LoVo (cell line): Measurements from ENCODE around the gene MACROD2.

Experiments used
- DNase-seq: peaks from one replicate; pipeline ENCODE4 v3.0.0-alpha.2; 2016; ENCODE audit warnings: low spot score

Gene MACROD2

DNA sequence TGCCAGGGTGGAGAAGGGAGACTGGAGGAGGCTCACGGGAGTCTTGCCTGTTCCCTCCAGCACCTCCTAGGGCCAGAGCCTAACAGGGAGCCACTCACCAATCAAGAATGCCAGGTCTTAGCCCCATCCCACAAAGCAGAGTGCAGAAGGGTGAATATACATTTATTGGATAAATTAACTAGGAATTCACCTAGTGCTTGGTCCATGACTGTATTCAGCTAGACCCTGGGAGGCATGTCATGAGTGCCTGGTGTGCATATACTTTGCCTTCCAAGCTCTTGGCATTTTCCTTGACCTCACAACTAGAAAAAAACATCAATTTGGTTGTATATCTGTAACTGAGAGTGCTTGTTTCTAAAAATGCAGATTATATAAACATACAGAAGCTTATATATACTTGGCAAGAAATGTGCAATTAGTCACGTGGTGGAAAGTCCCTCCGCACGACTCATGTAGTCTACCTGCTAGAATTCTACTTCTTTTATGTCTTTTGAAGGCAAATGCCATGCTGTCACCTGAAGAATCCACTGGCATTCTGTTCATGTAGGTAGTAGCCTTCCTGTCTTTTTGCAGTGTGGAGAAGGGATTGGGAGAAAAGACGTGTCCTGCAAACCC lies 1586.9 kb downstream of the MACROD2 start:
- DNase-seq = no peak

DNA sequence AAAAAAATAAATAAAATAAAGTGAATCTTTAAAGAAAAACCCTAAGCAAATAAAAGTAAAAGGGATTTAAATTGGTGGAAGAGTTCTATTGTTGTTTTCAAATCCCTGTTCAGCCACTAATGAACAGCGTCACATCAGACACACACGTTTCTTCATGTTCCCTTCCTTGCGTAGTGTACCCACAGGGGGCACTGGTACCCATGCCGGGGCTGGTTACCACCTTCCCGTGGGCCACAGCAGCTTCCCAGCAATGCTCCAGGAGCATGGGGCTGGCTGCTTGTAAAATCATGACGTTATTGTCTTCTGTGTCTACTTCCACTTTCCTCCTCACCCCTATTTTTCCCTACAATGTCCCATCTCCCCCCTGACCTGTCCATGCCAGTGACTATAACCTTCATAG lies 1589.2 kb downstream of the MACROD2 start:
- no peak for DNase-seq

DNA sequence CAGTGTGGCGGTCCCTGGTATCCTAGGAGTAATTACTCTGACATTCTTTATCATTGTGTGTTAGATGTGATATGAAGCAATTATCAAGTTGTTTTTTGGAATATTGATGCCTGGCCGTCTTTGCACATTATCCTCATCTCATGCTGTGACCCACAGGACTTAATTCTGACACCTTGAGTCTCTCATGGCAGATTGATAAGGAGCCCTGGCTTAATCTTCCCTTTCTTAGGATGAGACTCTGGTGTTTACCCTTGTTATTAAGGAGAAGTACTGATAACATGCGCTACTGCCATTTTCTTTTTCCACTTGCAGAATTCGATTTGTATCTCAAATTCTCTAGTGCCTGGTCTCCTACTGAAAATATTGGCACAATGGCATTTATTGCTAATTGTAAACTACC lies 1597.8 kb downstream of the MACROD2 start:
- no peak for DNase-seq

DNA sequence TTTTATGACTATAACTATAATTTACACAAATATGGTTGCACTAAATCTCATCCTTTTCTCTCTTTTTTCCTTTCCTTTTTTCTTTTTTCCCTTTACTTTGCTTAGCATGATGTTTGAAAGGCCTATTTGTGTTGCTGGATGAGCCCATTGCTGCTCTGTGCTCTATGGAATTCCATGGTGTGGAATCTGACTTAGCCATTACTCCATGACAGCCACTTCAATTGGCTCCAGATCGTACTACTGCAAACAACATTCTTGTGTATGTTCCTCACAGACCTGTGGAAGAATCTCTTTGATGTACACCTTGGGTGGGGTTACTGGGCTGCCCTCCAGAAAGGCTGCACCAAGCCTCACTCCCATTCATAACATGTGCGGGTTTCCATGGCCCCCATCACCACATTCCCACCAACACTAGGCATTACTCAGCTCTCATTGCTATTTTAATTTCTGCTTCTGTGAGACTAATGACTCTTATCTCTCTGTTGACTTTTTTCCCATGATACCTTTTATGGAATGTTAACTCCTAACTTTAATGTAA lies 1598.9 kb downstream of the MACROD2 start:
- DNase-seq = peak; percentile 80

DNA sequence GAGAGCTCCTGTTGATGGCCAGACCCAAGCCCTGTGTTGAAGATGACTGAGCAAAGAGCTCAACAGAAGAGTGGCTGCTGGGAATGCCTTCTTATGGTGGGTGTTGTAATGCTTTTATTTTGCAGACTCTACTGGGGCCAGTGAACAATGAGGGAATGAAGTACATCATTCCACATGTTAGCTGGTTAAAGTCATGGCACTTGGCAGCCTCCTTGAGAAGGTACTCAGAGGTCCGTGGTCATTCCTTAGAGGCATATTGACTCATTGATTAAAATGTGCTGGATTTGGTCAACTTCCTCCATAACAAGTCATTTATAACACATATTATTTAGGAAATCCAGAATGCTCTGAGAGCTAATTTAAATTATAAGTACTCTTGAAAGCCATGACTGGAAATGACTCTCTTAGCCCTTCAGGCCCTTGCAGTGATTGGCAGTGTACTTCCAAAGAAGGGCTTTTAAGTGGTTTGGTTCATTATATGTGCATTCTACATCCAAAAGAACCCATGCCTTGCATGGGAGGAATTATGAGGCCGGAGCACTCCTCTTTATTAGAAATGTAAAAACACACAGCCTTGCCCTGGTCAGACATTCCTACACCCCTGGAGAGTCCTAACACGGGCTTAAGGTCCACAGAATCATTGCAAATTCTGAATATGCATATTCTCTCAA lies 1601.0 kb downstream of the MACROD2 start:
- DNase-seq = no peak

DNA sequence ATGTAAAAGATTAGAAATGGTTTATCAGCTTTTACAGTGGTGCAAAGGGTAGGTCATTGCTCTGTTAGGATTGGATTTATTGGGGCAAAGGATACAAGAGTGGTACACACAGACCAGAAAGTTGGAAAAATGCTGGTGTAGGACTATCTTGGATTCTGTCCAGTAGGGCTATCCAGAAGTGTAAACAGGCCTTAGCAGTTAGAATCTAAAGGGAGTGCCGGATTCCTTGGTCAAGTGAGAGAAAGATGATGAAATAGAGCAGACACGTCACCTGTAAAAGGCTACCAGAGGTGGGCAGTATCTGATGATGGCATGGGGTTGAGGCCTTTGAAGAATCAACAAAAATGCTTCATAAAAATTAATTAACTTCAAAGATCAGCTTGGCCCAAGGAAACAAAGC lies 1602.0 kb downstream of the MACROD2 start:
- DNase-seq = peak; percentile 83

DNA sequence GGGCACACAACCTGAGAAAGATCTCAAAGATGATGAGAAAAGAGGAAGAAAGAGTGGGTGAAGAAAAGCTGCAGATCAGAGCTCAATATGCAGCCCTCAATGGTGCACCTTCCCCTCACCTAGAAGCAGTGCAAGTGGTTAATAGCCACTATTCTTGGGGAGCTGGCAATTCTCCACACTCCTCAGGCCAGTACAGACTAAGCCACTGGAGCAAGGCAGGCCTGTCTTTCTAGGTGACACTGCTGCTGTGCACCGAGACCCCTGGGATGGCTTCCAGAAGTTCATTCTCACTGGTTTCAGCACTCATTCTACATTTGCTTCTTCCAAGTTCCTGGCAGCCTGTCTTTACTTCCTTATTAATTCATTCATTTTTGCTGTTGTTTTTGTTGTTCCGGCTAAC lies 1604.6 kb downstream of the MACROD2 start:
- DNase-seq = no peak

DNA sequence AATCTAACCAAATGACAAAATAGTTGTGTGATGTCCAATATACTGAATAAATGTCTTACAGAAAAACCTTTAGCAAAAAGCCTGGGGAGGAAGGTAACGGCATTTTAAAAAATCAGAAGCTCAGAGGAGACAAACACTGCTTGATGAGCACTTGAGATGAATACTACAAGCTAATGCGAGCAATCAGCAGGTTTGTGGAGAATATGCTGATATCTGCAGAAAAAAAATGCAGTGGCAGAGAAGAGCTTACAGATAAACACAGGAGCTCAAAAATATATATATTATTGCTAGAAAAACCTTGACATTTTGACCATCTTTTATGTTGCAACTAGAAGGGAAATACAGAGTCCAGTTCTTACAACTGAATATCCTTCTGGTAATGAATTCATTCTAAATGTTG lies 1605.2 kb downstream of the MACROD2 start:
- DNase-seq = no peak

DNA sequence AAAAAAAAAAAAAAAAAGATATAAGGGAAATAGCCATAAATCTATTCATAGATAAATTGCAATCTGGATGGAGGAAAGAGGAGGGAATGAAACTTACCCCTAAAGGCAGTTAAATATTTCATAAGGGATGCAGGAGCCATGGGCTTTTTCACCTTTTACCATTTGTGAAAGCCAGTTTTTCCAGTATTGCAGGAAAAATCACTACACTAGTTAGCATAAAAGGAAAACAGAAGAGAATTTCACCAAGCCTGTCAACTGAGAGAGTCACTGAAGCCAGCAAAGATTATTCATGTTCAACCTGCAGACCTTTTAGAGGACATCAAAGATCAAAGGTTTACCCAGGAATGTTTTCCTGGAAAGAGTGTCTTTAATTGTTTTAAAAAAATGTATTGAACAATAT lies 1608.2 kb downstream of the MACROD2 start:
- no peak for DNase-seq

DNA sequence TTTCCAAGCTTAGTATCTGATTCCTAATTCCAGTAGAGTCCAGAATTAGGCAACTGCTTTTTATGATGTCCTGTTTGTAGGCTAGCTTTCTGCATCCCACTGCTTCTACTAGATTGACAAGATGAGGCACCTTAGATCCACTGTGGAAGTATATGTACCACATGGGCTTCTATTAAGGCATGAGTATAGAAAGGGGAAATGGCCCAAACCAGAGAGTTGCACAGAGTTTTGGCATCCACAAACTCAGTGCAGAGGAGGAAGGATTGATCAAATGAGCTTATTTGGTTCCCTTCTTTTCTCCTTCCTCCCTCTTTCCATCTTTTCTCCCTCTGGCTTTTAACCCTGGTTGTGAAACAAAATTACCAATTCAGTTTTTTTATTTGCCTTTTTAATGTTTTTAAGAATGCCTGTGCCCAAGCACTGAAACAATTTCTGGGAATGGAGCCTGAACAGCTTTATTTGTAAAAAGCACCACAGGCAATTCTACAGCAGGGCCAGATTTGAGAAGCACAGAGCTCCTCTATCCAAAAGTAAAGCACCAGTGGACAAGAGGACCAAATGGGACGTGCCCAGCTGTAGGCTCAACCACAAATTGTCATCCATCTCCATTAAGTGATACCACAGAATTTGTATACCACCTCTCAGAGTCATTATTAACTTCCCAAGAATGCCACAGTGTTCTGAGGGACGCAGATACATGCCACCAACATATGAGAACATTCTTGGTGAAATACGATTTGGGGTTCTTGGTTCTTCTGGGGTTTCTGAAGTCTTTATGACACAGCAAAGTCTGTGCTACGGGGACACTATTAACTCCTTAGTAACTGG lies 1608.9 kb downstream of the MACROD2 start:
- no peak for DNase-seq

DNA sequence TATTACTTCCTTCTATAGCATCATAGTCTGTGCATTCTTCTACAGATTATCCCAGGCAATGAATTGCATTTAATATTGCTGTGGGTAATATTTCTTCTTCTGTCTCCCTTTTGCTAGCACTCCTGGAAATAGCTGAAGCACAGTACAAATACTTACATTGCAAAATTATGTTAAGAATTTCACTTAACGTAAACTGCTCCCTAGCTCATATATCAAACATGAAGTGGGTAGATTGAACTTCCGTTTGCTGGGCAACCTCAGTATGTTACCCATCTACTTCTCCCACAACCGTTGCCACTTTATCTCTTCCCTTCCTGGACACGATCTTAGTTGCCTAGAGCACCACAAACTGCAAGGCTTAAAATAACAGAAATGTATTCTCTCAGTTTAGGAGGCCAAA lies 1614.6 kb downstream of the MACROD2 start:
- no peak for DNase-seq

DNA sequence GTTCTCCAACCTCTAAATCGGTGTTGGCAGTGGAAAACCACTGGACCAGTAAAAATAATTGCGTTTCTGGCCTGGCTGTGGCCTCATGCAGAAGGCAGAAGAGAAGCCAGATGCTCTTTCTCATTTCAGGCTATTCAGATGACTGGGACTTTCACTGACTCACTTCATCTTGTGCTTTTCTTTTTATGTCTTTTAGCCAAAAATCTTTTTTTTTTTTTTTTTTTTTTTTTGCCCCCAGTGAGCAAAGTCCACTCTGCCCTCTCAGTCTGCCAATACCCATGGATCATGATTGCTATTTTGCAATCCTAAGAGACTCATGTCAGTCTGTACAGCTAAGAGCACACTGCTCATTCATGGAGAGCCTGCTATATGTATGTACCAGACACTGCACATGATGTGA lies 1615.5 kb downstream of the MACROD2 start:
- DNase-seq = no peak

DNA sequence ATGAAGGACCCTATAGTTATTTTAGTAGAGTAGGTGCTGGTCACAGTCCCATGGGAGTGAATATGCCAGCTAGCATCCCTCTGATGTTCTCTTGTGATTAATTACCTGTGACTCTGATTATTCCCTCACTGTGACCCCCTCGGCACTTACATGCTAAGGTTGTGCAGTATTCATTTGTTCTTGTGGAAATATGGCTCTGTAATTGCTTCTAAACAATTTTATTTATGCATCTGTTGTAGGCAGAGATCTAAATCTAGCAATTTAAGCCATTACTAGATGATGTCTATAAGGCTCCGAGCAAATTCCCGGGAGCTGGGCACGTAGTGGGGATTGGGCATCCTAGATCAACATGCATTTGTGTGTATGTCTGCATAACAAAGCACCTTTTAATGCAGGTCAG lies 1616.2 kb downstream of the MACROD2 start:
- no peak for DNase-seq

DNA sequence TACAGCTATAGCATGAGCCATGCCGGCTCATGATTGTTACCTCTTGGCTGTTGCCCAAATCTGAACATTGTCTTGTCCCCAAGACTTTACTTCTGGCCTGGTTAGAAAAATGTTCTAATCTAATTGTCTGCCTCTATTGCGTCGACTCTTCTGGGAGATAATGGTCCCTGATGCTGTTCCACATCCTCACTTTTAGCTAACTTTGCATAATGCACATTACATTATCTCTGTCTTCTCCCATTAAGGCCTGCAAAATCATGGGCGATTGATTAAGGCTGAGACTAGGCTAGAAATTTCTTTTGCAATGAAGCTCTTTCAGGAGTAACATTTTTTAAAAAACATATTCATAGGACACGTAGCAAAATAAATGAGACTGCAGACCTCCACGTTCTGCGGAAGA lies 1616.9 kb downstream of the MACROD2 start:
- no peak for DNase-seq

DNA sequence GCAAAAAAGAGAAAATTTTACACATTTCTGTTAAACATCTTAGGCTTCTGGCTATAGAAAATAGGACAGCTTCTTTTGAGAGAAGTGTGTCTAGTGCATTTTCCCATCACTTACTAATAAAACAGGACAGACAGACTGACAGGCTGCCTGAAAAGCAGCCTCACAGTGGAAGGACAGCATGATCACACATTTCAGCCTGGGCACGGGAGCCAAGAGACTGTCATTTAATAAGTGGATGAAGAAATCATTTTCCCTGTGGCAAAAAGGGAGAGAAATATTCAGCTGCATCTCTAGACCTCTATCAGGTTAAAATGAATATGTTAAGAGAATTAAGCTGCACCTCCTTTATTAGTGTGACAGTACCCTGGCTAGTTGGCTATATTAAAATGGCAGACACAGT lies 1617.5 kb downstream of the MACROD2 start:
- DNase-seq = no peak

DNA sequence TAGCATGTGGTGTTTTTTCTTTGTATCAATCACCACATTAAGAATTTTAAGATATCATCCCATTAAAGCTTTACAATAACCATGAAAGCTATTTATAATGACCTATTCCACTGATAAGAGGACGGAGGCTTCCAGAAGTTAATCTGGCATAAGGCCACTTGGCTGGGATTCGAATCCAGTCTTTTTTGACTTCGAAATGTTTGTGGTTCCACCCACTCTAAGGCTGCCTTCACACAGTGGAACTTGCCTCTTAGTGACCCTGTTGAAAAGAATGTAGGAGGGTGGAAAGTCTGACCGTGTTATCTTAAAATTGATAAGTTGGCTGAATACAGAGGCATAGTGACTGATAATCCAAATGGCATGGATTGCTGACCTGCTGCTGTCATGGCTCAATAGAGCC lies 1618.2 kb downstream of the MACROD2 start:
- no peak for DNase-seq

DNA sequence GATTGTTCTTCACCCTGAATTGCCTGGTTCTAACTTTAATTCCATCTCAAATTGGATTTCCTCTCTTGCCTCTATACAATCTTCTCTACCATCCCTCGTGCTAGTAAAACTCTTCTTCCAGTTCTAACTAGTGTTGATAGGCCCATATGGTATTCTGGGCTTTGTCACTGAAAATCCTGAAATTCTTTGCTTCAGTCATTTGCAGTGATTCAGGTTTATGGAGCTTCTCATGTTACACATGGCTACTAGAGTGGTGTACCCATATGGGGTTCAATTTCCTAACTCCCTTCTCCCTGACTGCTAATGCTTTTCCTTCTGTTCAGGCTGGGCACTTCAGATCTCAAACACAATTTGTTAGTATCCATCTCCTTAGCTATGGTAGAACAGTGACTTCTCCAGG lies 1621.3 kb downstream of the MACROD2 start:
- no peak for DNase-seq

DNA sequence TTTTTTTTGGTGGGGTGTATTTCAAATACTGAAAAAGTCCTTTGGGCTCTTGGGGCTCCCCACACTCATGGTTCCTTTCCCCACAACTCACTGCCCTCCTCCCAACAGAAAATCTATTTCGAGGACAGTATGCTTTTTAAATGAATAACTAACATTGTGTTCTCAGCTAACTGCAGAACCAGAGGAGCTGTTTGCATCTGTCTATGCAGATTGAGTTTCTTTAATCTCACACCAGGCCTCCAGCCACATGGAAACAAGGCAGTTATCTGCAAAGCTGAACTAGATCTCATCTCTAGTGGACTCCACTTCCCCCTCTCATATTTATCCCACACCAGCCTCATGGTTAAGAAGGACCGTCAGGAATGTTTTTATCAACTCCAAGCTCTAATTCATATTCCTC lies 1622.8 kb downstream of the MACROD2 start:
- no peak for DNase-seq

DNA sequence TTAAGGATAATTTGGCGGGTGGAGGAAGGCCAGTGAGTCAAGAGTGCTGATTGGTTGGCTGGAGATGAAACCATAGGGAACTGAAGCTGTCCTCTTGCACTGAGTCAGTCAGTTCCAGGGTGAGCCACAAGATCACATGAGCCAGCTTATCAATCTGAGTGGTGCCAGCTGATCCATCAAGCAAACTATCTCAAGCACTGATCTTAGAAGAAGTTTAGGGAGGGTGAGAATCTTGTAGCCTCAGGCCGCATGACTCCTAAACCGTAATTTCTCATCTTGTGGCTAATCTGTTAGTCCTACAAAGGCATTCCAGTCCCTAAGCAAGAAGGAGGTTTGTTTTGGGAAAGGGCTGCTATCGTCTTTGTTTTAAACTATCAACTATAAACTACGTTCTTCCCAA lies 1623.6 kb downstream of the MACROD2 start:
- DNase-seq = no peak

DNA sequence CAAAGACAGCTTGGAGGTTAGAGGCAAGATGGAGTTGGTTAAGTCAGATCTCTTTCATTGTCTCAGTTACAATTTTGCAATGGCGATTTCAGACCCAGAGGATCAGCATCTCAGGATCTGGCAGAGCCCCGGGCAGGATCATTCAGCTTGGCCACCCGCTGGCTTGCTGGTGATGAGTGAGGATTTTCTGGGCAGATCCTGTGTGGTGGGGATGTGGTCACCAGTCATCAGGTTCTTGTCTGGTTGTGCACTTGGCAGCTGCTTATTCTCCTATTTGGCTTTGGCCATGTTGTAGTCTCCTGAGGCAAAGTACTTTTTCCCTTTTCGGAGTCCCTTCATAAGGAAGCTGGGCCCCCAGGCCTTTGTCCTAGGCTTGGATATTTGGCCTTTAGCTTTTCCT lies 1624.0 kb downstream of the MACROD2 start:
- DNase-seq = no peak

DNA sequence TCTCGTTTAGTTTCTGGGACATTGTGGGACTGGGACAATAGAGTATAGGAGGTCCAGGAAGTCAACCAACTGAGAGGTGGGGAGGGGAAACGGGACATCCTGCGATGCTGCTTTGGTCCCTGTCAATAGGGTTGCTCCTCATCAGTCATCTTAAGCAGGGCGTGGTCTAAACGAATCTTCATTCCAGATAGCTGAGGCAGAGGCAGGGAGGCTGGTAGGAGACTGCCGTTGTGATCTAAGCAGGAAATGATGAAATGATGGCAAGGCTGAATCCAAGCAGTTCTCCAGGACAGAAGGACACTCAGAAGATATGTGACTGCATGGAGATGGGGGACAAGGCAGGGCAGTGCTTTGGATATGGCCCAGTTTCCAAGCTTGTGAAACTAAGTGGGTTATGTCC lies 1624.5 kb downstream of the MACROD2 start:
- DNase-seq = no peak

DNA sequence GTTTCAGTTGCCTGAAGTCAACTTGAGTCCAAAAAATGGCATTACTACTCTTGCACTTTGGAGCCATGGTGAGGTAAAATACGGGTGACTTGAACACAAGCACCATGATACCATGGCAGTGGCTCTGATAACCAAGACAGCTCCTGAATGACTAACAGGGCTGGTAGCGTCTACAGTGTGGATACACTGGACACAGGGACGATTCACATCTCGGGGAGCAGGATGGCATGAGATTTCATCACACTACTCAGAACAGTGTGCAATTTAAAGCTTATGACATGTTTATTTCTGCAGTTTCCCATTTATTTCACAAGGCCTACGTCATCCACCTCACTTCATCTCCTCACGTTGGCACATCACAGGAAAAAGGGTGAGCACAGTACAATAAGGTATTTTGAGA lies 1627.1 kb downstream of the MACROD2 start:
- DNase-seq = no peak

DNA sequence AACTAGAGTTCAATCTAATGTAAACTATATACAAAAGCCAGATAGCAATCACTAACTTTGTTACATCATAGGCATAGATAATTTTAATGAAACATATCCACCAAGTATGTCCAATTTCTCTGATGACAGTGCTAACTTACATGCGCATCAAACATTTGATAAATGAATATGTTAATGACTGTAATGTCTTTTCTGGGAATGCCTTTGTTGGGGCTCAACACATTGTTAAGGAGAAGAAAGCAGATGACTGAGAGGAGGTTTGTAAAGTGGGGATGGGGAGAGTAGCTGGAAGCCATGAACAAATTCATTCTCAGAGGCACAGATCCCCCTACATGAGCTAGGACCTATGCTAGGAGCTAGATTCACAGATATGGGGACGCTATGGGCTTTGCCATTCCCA lies 1627.9 kb downstream of the MACROD2 start:
- no peak for DNase-seq
